Astrocyte (in vitro differentiated cells and primary cell): ENCODE measurements around the gene FBXO47. TPM values are rescaled to one million over a fixed set of nuclear protein-coding genes. Genes with fewer than 3 reads are reported as not detected.

Experiments used
- DNase-seq: peaks from one replicate; pipeline ENCODE4 v3.0.0-alpha.2; 2010; ENCODE audit warnings: low read depth
- FAIRE-seq: peaks from 2 replicates; lab custom pipeline; 2011; peaks lifted over from hg19 to GRCh38; lab: Jason Lieb, UNC
- H2AFZ ChIP-seq: 2 replicates; pipeline ENCODE4 v1.6.0; 2012; ENCODE audit warnings: low read depth, low read length, inconsistent platforms
- H3K27ac ChIP-seq: 2 replicates; pipeline ENCODE4 v1.5.1; 2011; ENCODE audit warnings: low read depth, low read length, inconsistent platforms
- H3K27me3 ChIP-seq: 2 replicates; pipeline ENCODE4 v1.6.0; 2011; ENCODE audit warnings: low read length, inconsistent platforms; ENCODE audit not compliant: insufficient read depth
- H3K36me3 ChIP-seq: 2 replicates; pipeline ENCODE4 v1.5.1; 2011; ENCODE audit warnings: low read length, inconsistent platforms; ENCODE audit not compliant: insufficient read depth
- H3K4me1 ChIP-seq: 2 replicates; pipeline ENCODE4 v1.5.1; 2011; ENCODE audit warnings: low read length, inconsistent platforms; ENCODE audit not compliant: insufficient read depth
- H3K4me2 ChIP-seq: 2 replicates; pipeline ENCODE4 v1.6.0; 2012; ENCODE audit warnings: low read length, inconsistent platforms
- H3K4me3 ChIP-seq: 2 replicates; pipeline ENCODE4 v1.5.1; 2011; ENCODE audit warnings: low read depth, mild to moderate bottlenecking, low read length, inconsistent platforms; ENCODE audit not compliant: insufficient read depth
- H3K79me2 ChIP-seq: 2 replicates; pipeline ENCODE4 v1.6.0; 2012; ENCODE audit warnings: mild to moderate bottlenecking, low read length, inconsistent platforms; ENCODE audit not compliant: insufficient read depth
- H3K9ac ChIP-seq: 2 replicates; pipeline ENCODE4 v1.6.0; 2012; ENCODE audit warnings: mild to moderate bottlenecking, low read length, inconsistent platforms
- H3K9me3 ChIP-seq: 2 replicates; pipeline ENCODE4 v1.5.1; 2012; ENCODE audit warnings: low read depth, mild to moderate bottlenecking, low read length, inconsistent platforms; ENCODE audit not compliant: insufficient read depth
- H4K20me1 ChIP-seq: 2 replicates; pipeline ENCODE4 v1.6.0; 2012; ENCODE audit warnings: low read length, inconsistent platforms; ENCODE audit not compliant: insufficient read depth
- H3K27ac Mint-ChIP-seq: one replicate; pipeline ENCODE4 v1.8.0; 2021; ENCODE audit warnings: mild to moderate bottlenecking, mixed read lengths; ENCODE audit not compliant: unreplicated experiment
- H3K27me3 Mint-ChIP-seq: one replicate; pipeline ENCODE4 v1.8.0; 2021; ENCODE audit warnings: low read depth, mixed read lengths; ENCODE audit not compliant: unreplicated experiment
- H3K36me3 Mint-ChIP-seq: one replicate; pipeline ENCODE4 v1.8.0; 2021; ENCODE audit warnings: low read depth, mixed read lengths; ENCODE audit not compliant: unreplicated experiment
- H3K4me1 Mint-ChIP-seq: one replicate; pipeline ENCODE4 v1.8.0; 2021; ENCODE audit warnings: low read depth, mixed read lengths; ENCODE audit not compliant: unreplicated experiment
- H3K4me3 Mint-ChIP-seq: one replicate; pipeline ENCODE4 v1.8.0; 2021; ENCODE audit warnings: mild to moderate bottlenecking, moderate library complexity, mixed read lengths; ENCODE audit not compliant: unreplicated experiment
- H3K9me3 Mint-ChIP-seq: one replicate; pipeline ENCODE4 v1.8.0; 2021; ENCODE audit warnings: mild to moderate bottlenecking, mixed read lengths; ENCODE audit not compliant: unreplicated experiment
- EZH2 ChIP-seq: IDR thresholded peaks from 2 replicates; pipeline ENCODE4 v1.6.1; 2012; ENCODE audit warnings: mild to moderate bottlenecking, low read length, inconsistent platforms; ENCODE audit not compliant: insufficient read depth
- total RNA-seq: library from RNA; stranded (reverse); gene quantifications from 2 replicates; pipeline ENCODE4 v1.2.1, GENCODE V29; 2021
- TF ChIP-seq, protein P1 (sequence below): IDR thresholded peaks from 2 replicates; pipeline ENCODE4 v1.5.1; 2011; ENCODE audit warnings: low read depth, mild to moderate bottlenecking, inconsistent platforms, low read length, moderate library complexity; ENCODE audit not compliant: insufficient read depth

FBXO47 gene
- total RNA-seq, 1 donor from 2014 or later, result not detected

DNA sequence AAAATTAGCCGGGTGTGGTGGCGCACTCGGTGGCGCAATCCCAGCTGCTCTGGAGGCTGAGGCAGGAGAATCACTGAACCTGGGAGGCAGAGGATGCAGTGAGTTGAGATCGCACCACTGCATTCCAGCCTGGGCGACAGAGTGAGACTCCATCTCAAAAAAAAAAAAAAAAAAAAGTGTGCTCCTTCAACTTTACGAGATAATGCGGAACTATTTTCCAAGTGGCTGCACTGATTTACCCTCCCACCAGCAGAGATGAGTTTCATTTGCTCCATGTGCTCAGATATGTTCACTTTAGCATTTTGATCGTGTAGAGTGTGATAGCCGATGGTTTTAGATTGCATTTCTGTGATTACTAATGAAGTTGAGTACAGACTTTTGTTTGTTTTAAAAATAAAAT is 61.8 kb downstream of the FBXO47 start:
- no peak overlapping the region for H3K4me3 Mint-ChIP-seq
- peak overlapping the region; percentile 62 for H3K27ac Mint-ChIP-seq
- no peak overlapping the region for H3K4me3 ChIP-seq
- H3K27me3 ChIP-seq, result no peaks in the 10 kb centered on the region
- H3K9me3 Mint-ChIP-seq, result no peaks in the 10 kb centered on the region
- H3K27me3 Mint-ChIP-seq, result no peaks in the 10 kb centered on the region
- H3K36me3 Mint-ChIP-seq, result peaks cover 21% of the 10 kb centered on the region
- no peak overlapping the region for H3K9ac ChIP-seq
- no peak overlapping the region for H3K27ac ChIP-seq
- TF ChIP-seq EZH2, result no peak
- TF ChIP-seq, protein P1, sequence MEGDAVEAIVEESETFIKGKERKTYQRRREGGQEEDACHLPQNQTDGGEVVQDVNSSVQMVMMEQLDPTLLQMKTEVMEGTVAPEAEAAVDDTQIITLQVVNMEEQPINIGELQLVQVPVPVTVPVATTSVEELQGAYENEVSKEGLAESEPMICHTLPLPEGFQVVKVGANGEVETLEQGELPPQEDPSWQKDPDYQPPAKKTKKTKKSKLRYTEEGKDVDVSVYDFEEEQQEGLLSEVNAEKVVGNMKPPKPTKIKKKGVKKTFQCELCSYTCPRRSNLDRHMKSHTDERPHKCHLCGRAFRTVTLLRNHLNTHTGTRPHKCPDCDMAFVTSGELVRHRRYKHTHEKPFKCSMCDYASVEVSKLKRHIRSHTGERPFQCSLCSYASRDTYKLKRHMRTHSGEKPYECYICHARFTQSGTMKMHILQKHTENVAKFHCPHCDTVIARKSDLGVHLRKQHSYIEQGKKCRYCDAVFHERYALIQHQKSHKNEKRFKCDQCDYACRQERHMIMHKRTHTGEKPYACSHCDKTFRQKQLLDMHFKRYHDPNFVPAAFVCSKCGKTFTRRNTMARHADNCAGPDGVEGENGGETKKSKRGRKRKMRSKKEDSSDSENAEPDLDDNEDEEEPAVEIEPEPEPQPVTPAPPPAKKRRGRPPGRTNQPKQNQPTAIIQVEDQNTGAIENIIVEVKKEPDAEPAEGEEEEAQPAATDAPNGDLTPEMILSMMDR, result no peak
- FAIRE-seq (no peak), DNase-seq (no peak)
- H3K9me3 ChIP-seq, result no peaks in the 10 kb centered on the region
- H4K20me1 ChIP-seq, result peaks cover 91% of the 10 kb centered on the region
- peaks cover 38% of the 10 kb centered on the region for H3K4me1 Mint-ChIP-seq
- H3K4me1 ChIP-seq, result peaks cover 24% of the 10 kb centered on the region
- H3K4me2 ChIP-seq, result no peak overlapping the region
- peaks cover 79% of the 10 kb centered on the region for H3K79me2 ChIP-seq
- no peak overlapping the region for H2AFZ ChIP-seq
- peaks cover 36% of the 10 kb centered on the region for H3K36me3 ChIP-seq

DNA sequence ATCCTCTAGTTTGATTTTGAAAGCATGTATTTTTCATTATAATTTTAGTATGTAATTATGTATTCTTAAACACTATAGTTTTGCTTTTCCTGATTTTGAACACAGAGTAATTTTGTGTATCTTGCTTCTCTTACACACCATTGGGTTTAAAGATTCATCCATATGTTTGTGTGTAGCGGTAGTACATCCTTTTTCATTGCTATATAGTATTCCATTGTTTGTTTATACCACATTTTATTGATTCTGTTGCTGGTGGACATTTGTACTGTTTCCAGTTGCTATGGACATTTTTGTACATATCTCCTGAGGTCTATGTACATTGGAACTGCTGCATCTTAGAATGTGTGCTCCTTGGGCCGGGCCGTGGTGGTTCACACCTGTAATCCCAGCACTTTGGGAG is 62.3 kb downstream of the FBXO47 start:
- Histone ChIP-seq H3K27me3 (no peaks in the 10 kb centered on the region), H3K4me2 (no peak overlapping the region), H3K9ac (no peak overlapping the region), H3K27ac (no peak overlapping the region), H3K36me3 (peaks cover 36% of the 10 kb centered on the region), H3K79me2 (peaks cover 75% of the 10 kb centered on the region), H2AFZ (no peak overlapping the region), H3K4me3 (no peak overlapping the region), H4K20me1 (peaks cover 91% of the 10 kb centered on the region), H3K4me1 (peaks cover 26% of the 10 kb centered on the region), H3K9me3 (no peaks in the 10 kb centered on the region)
- Mint-ChIP-seq H3K27ac (peak overlapping the region; percentile 42), H3K9me3 (no peaks in the 10 kb centered on the region), H3K27me3 (no peaks in the 10 kb centered on the region), H3K36me3 (peaks cover 19% of the 10 kb centered on the region), H3K4me3 (no peak overlapping the region), H3K4me1 (peaks cover 38% of the 10 kb centered on the region)
- DNase-seq, result no peak
- FAIRE-seq, result no peak
- TF ChIP-seq EZH2, result no peak
- TF ChIP-seq, protein P1, result no peak

DNA sequence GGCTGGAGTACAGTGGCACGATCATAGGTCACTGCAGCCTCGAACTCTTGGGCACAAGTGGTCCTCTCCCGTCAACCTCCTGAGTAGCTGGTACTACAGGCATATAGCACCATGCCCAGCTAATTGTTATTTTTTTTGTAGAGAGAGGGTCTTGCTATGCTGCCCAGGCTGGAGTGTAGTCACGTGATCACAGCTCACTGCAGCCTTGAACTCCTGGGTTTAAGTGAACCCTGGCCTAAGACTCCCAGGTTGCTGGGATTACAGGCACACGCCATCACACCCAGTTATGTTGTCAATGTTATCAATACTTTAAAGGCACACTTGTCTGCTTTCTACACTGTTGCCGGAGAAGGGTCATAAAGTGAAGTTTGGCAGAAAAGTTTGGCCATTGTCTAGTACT is 63.8 kb downstream of the FBXO47 start:
- no peaks in the 10 kb centered on the region for H3K9me3 Mint-ChIP-seq
- no peak overlapping the region for H3K4me3 Mint-ChIP-seq
- peaks cover 34% of the 10 kb centered on the region for H3K4me1 ChIP-seq
- TF ChIP-seq, protein P1, result no peak
- no peak for TF ChIP-seq EZH2
- H3K9ac ChIP-seq, result no peak overlapping the region
- no peak overlapping the region for H2AFZ ChIP-seq
- peaks cover 68% of the 10 kb centered on the region for H3K79me2 ChIP-seq
- H3K27me3 ChIP-seq, result no peaks in the 10 kb centered on the region
- H3K27ac ChIP-seq, result no peak overlapping the region
- FAIRE-seq (no peak), DNase-seq (no peak)
- H3K27ac Mint-ChIP-seq, result no peak overlapping the region
- H3K36me3 Mint-ChIP-seq, result peaks cover 22% of the 10 kb centered on the region
- no peaks in the 10 kb centered on the region for H3K9me3 ChIP-seq
- peaks cover 93% of the 10 kb centered on the region for H4K20me1 ChIP-seq
- H3K4me3 ChIP-seq, result no peak overlapping the region
- no peak overlapping the region for H3K4me2 ChIP-seq
- H3K36me3 ChIP-seq, result peaks cover 31% of the 10 kb centered on the region
- H3K27me3 Mint-ChIP-seq, result no peaks in the 10 kb centered on the region
- H3K4me1 Mint-ChIP-seq, result peaks cover 46% of the 10 kb centered on the region
